ENCODE results near the gene ARHGAP45.

ARHGAP45 gene

GRCh38 chr19:1070931-1071791 lies 4.2 kb downstream of the ARHGAP45 start:
- DNase-seq = no peak

DNA sequence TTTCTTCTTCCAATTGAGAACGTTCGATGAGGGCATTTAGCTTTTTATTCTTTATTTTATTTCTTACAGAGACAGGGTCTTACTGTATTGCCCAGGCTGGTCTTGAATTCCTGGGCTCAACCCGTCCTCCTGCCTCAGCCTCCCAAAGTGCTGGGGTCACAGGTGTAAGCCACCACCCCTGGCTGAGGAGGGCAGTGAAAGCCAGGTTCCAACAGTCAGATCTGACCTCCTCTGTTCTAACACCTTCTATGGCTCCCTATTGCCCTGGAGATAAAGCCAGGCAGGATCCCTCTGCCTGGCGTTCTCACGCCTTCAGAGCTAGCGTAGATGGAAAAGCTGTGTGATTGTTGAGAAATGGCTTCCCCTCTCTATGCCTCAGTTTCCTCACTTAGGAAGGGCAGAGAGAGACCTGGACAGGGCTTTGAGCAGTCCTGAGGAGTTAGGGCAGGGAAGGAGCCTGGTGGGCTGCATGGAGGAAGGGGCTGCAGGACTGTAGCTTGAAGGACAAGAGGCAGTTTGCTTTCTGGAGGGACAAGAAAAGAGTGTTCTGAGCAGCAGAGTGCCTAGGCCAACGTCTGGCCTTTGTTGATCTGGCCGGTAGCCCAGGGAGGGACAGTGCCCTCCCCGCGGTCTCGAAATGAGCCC lies 5.5 kb downstream of the ARHGAP45 start:
- DNase-seq = no peak

DNA sequence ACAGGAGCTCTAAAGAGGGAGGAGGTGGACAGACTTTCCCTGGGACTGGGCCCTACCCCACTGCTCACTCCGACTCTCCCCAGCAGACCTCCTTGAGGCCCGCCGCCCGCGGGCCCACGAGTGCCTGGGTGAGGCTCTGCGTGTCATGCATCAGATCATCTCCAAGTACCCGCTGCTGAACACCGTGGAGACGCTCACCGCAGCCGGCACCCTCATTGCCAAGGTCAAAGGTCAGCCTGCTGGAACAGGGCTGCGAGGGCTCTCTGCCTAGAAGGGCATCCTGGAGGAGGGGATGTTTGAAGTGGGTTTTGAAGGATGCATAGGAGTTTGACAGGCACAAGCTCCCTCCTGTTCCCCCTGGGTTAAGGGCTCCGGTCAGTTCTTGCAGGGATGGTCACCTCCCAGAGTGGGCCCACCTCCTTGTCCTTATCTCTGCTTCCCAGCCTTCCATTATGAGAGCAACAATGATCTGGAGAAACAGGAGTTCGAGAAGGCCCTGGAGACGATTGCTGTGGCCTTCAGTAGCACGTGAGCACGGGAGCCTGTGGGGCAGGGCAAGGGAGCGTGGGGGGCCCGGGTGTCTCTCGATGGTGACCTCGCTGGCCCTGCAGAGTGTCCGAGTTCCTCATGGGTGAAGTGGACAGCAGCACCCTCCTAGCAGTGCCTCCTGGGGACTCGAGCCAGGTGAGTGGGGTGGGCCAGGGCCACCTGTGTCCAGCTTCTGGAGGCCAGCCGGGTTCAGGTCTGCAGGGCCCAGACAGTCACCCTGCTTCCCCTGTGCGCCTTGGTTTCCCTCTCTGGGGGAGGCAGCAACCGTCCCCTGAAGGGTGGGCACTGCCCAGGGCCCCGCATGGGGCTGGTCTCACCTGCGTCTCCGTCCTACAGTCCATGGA lies 6.3 kb downstream of the ARHGAP45 start:
- no peak for DNase-seq

DNA sequence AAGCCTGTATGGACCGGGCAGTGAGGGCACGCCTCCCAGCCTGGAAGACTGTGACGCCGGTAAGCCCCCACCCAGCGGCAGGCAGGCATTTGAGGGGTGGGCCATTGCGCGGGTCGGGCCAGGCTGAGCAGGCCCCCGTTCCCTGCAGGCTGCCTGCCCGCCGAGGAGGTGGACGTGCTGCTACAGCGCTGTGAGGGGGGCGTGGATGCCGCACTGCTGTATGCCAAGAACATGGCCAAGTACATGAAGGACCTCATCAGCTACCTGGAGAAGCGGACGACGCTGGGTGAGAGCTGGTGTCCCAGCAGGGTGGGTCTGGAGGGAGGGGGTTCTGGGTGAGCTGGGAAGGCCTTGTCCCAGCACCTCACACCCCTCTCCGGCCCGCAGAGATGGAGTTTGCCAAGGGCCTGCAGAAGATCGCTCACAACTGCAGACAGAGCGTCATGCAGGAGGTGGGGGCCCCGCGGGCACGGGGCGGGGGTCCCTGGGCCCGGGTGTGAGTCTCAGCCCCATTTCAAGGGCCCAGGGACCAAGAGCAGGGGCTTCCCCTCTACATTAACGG lies 7.1 kb downstream of the ARHGAP45 start:
- DNase-seq = no peak

DNA sequence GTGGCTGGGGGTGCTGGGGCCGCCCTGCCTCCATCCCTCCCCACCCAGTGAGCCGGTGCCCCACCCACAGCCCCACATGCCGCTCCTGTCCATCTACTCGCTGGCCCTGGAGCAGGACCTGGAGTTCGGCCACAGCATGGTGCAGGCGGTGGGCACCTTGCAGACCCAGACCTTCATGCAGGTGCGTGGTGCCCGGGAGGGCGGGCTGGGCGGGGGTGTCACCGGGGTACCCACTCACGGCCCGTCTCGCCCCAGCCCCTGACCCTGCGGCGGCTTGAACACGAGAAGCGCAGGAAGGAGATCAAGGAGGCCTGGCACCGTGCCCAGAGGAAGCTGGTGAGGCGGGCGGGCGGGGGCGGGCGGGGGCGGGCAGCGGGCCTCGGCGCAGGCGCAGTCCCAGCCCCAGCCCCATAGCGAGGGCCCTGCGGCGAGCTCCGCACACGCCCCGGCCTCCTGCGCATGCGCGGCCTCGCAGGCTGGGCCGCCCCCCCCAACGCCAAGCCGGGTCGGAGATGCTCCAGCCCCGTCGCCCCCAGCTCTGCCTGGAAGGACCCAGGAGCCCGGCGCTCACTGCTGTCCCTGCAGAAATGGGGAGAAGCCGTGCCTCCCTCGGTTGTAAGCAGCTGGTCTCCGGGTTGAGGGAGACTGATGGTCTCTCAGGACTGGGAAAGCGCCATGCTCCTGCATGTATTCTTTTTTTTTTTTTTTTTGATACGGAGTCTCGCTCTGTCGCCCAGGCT lies 7.7 kb downstream of the ARHGAP45 start:
- peak; percentile 27 for DNase-seq

DNA sequence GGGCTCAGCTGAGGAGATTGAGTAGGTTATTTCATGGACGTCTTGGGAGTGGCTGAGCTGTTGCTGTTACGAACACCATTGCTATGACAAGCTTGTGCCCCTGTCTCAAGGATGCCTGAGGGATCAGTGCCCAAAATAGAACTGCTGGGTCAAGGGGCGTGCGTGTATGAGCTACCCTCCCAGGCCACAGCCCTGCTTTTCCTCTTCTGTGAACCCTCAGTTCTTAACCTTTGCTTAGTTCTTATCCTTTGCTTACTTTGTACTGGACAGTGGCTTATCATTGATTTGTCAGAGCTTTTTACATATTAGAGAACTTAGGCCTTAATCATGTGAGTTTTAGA lies 9.0 kb downstream of the ARHGAP45 start:
- DNase-seq = no peak

DNA sequence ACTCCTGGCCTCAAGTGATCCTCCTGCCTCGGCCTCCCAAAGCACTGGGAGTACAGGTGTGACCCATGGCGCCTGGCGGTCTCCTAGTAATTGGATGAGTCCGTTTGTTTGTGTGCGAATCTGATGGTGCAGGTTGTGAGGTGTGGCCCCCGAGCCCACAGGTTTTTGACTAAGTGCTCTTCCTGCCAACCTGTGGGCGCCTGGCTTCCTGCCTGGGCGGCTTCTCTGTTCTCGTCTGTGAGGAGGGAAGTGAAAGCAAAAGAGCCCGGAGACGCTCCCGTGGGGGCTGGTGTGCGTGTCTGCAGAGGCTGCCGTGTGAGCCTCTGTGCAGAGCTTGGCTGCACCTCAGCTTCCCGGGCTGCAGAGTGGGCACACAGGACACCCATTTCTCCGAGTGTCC lies 10.0 kb downstream of the ARHGAP45 start:
- no peak for DNase-seq

DNA sequence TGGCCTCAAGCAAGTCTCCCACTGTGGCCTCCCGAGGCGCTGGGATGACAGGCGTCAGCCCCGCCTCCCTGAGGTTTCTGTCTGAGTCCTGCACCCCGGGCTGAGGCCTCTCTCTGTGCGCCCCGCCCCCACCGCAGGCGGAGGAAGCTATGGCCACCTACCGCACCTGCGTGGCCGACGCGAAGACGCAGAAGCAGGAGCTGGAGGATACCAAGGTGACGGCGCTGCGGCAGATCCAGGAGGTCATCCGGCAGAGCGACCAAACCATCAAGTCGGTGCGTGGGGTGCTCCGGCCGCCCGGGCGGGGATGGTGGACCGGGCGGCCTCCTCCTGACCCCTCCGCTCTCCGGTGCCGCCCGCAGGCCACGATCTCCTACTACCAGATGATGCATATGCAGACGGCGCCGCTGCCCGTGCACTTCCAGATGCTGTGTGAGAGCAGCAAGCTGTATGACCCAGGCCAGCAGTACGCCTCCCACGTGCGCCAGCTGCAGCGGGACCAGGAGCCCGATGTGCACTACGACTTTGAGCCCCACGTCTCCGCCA lies 12.7 kb downstream of the ARHGAP45 start:
- no peak for DNase-seq

- DNase-seq = no peak
These were observed 13.6 kb downstream of the ARHGAP45 start for GRCh38 chr19:1080360-1081161.

- DNase-seq = peak; percentile 32
These were observed 14.6 kb downstream of the ARHGAP45 start for GRCh38 chr19:1081301-1082164.

DNA sequence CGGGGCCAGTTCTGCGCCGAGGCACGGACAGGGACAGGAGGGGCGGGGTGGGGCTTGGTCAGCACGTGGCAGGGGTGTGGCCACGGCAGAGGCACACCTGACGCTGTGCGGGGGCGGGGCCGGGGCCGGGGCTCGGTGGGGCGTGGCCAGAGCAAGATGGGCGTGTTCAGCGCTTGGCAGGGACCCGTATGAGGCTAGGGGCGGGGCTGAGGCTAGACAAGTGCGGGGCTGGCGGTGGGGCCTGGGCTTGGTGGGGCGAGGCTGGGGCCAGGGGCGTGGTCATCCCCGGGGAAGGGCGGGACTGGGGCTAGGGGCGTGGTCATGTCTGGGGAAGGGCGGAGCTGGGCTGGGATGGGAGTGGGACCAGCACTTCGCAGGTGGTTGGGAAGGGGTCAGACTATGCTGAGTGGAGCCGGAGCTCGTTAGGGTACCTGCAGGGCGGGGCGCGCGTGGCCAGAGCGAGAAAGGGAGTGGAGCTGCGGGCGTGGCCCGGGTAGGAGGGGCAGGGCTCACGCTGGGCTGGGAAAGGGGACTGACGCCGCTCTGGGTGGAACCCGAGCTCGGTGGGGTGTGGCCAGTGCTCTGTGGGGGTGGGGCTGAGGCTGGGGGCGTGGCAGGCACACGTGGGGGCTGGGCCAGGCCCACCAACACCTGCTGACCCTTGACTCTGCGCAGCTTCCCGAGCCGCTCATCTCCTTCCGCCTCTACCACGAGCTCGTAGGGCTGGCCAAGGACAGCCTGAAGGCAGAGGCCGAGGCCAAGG lies 15.4 kb downstream of the ARHGAP45 start:
- peak; percentile 82 for DNase-seq

DNA sequence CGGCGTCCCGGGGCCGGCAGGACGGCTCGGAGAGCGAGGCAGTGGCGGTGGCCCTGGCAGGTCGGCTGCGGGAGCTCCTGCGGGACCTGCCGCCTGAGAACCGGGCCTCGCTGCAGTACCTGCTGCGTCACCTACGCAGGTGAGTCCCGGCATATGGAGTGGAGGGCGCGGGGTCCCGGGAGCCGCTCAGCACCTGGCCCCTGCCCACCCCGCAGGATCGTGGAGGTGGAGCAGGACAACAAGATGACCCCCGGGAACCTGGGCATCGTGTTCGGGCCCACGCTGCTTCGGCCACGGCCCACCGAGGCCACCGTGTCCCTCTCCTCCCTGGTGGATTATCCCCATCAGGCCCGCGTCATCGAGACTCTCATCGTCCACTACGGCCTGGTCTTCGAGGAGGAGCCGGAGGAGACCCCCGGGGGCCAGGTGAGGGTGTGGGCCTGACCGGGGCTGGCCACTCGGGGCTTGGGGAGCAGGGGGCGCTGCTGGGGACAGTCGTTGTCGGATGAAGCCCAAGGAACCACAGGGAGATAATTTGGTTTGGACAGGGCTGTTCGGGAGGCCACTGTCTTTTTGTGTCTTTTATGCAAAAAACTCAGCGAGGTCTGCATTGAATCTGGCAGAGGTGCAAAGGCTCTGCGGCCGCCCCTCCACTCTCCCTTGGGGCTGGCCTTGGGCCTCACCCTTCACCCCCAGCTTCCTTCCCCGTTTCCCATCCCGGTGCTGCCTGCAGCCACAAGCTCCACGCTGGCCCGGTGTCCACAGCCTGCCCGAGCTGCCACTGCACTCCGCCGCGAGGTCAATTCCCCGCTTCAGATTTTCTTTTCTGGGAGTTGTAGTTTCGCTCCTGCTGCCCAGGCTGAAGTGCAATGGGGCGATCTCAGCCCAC lies 16.2 kb downstream of the ARHGAP45 start:
- DNase-seq = no peak

GRCh38 chr19:1084024-1084868 lies 17.3 kb downstream of the ARHGAP45 start:
- DNase-seq = no peak

DNA sequence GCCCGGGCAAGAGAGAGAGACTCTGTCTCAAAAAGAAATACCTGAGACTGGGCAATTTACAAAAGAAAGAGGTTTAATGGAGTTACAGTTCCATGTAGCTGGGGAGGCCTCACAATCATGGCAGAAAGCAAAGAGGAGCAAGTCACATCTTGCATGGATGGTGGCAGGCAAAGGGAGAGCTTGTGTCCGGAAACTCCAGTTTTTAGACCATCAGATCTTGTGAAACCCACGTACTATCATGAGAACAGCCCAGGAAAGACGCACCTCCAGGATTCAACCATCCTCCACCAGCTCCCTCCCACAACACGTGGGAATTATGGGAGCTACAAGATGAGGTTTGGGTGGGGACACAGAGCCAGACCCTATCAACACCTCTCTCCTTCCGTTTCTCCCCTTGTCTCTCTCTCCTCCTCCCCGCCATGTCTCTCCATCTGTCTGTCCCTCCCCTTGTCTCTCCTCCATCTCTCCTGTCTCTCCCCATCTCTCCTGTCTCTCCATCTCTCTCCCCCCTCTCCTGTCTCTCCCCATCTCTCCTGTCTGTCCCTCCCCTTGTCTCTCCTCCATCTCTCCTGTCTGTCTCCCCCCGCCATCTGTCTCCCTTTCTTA lies 18.2 kb downstream of the ARHGAP45 start:
- no peak for DNase-seq

DNA sequence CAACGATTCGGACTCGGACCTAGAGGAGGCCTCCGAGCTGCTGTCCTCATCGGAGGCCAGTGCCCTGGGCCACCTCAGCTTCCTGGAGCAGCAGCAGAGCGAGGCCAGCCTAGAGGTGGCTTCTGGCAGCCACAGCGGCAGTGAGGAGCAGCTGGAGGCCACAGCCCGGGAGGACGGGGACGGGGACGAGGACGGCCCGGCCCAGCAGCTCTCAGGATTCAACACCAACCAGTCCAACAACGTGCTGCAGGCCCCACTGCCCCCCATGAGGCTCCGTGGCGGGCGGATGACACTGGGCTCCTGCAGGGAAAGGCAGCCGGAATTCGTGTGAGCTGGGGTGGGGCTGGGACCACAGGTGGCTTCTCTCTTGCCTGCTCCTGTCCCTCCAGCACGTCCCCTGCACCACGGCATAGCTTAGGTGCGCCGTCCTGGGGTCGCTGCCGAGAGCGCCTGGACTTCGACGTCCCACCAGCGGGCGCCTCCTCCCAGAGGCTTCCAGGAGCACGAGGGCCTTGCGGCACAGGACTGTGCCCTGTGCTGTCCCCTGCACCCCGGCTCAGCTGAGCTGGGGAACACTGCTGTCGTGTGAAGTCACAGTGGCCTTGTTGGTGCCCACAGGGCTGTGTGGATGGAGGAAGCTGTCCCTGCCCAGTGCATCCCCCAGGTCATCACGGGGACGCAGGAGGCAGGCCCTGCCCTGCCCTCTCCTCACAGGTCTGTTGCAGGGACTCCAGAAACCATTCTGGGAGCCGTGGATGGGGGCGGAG lies 18.9 kb downstream of the ARHGAP45 start:
- no peak for DNase-seq

GRCh38 chr19:1086613-1087012 lies 19.6 kb downstream of the ARHGAP45 start:
- no peak for DNase-seq

Data from NCI-H526 treated with DMSO at 0.1 percent for 48 hours (cell line).